Measurements from ENCODE around the gene CMTR1.

GRCh38 chr6:37491830-37492208 lies 58.8 kb downstream of the CMTR1 start:
- TF ChIP-seq CTCF (conservative IDR thresholded peaks at IDR 0.05; ENCODE audit: low read depth, low read length) (no peak), EZH2phosphoT487 (IDR thresholded peaks at IDR 0.05; ENCODE audit: borderline replicate concordance, low read length) (no peak)

Measured in PC-3 (cell line).